Activated naive CD4-positive, alpha-beta T cell (primary cell): Measurements from ENCODE around the gene LDLRAD3.

Experiments
- DNase-seq, 4 experiments: peaks; one replicate each; lab custom pipeline; 2025; lab: John Stamatoyannopoulos, UW

LDLRAD3 gene

GRCh38 chr11:35927682-35928081, 16.2 kb upstream of the LDLRAD3 start:
- no peak for DNase-seq

- DNase-seq, result no peak
Measured at GRCh38 chr11:35928688-35929395, 15.0 kb upstream of the LDLRAD3 start.

GRCh38 chr11:35930466-35930865, 13.4 kb upstream of the LDLRAD3 start:
- DNase-seq, result no peak

- no peak for DNase-seq
Measured at GRCh38 chr11:35932121-35932520, 11.7 kb upstream of the LDLRAD3 start.

DNA sequence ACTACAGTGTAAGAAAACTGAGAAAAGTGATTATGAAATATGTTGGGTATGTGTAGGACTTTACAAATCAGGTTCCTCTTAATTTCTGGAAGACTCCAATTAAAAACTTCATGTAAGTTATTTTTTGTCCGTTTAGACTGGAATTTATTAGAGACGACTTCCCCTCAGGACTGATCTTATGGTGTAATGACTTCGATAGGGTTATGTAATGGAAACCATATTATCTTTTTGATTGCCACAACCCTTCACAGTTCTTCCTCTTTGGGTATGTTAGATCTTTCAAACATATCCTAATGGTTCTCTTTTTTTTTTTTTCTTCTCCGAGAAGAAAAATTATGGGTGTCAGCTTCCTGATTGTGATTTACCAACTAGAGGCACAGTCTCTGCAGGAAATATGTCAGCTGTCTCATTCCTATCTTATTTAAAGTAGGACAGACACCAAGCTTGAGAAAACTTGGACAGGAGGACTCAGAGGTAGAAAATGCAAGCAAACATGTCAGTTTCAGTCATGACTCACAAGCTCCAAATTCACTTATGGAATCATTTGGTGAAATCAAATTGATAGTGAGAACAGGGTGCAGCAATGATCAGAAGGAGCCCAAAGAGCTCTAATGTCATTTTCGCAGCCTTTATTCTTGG, 11.1 kb upstream of the LDLRAD3 start:
- DNase-seq, result no peak

GRCh38 chr11:35933320-35933871, 10.5 kb upstream of the LDLRAD3 start:
- DNase-seq, result no peak

DNA sequence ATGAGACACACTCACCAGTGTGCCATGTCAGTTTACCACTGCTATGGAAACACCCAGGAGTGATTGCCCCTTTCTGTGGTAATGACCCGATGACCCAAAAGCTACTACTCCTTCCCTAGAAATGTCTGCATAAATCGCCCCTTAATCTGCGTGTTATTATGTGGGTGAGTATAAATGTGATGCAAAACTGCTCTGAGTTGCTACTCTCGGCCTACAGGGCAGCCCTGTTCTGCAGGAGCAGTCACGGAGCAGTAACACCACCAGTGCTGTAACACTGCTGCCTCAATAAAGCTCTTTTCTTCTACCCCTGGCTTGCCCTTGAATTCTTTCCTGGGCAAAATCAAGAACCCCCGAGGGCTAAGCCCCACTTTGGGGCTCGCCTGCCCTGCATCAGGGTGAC, 9.6 kb upstream of the LDLRAD3 start:
- no peak for DNase-seq

GRCh38 chr11:35934981-35935380, 8.9 kb upstream of the LDLRAD3 start:
- DNase-seq, result no peak

GRCh38 chr11:35935390-35935789, 8.5 kb upstream of the LDLRAD3 start:
- DNase-seq, result no peak

DNA sequence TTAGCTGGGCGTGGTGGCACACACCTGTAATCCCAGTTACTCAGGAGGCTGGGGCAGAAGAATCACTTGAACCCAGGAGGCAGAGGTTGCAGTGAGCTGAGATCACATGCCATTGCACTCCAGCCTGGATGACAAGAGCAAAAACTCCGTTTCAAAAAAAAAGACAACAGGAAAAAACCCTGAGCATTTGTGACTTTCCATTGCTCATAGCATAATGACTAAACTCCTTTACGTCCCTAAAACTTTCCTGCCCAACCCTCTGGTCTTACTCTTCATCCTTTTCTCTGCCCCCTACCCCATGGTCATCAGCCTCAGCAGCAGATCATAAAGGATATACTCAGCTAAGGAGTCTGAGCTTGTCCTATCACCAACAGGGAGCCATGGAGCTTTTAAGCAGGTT, 6.8 kb upstream of the LDLRAD3 start:
- DNase-seq, result no peak

- no peak for DNase-seq
Measured at GRCh38 chr11:35937700-35938099, 6.2 kb upstream of the LDLRAD3 start.

- DNase-seq, result no peak
Measured at GRCh38 chr11:35938231-35938630, 5.6 kb upstream of the LDLRAD3 start.

GRCh38 chr11:35943309-35943708, 553 bp upstream of the LDLRAD3 start:
- no peak for DNase-seq

DNA sequence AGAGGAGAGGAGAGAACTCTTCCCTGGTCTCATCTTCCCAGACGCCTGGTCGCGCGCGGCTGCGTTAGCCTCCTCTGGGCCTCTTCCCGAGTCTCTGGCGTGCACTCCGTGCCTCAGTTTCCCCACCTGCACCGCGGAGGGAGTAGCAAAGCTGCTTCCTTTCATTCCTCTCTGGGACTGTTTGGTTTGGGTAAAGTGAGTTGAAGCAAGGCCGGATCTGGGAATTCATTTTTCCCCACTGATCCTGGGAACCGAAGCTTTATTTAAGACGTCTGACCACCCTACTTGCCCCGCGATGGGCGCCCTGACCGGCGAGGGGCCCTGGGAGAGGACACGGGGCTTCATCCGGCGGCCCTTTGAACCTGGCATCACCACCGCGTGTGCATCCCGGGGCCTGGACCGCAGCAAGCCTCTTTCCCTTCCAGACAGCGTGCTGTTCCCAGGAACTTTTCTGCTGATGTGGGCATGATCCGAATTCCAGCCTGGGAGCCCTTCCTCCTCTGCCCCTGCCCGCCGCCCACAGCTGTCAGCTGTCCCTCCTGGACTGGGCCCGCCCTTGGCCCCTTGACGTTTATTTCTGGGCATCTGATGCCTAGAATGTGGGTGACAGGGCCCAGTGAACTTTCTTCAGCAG, 758 bp downstream of the LDLRAD3 start:
- DNase-seq, result no peak

DNA sequence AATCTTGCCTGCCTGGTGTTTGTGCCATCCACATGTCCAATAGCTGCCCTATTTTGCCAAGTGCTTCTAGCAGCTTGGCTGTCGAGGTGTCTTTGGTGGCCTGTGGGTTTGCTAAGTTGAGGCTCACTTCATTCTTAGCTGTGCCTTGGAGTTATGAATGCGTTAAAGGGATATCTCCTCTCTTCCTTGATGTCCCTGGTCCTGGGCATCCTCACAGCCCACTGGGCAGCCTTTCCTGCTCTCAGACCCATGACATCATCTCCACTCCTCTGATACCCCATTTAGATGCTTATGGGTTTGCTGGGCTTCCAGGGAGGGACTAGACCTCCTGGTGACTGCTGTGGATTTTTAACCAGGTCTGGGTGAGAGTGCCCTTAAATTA, 1.3 kb downstream of the LDLRAD3 start:
- DNase-seq, result no peak

DNA sequence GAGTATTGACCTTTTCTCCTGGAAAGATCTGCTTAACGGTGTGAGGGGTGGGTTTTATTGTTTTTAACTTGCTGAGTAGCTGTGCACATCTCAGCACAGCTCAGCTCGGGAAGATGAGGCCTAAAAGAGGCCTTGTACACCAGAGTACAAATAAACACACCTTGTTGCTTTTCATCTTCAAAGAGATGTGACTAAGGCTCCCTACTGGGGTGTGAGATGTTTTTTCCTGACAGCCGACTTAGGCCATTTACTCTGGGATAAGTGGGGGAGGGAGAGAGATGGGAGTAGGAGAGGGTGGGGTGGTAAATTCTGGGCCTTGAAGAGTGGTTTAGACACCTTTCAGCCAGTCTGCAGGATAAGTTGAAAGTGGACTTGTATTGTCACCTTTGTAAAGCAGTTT, 2.9 kb downstream of the LDLRAD3 start:
- DNase-seq, result no peak

DNA sequence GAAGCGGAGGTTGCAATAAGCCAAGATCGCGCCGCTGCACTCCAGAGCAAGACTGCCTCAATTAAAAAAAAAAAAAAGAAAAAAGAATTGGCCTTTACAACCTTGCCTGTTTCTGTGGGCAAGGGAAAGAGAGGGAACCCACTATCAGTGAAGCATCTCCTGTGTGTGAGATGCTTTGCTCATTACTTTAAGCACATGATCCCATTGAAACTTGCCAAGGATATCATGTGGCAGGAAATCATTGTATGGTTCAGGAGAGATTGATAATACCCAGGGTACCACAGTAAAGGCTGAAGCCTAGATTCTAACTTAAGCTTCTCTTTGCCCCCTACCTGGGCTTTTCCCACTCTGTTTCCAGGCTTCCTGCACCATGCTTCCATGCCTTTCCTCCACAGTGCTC, 3.6 kb downstream of the LDLRAD3 start:
- DNase-seq, result no peak

GRCh38 chr11:35949242-35949641, 5.4 kb downstream of the LDLRAD3 start:
- no peak for DNase-seq

DNA sequence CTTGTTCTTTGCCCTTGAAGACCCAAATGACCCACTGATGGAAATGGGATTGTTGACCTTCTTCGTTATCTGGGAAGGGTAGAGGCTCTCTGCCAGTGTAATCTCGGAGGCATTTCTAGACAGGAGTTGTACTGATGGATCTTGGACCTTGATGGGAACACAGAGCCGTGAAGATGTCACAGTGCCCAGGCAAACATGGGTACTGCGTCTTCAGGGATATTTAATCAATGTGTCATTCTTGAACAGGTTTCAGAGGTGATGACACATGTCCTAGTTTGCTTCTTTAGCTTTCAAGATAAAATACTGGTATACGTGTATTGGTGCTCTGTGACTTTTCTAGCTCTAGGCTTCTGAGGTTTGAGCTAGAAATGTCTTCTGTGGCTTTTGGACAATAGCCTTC, 6.2 kb downstream of the LDLRAD3 start:
- no peak for DNase-seq

- DNase-seq, result no peak
Measured at GRCh38 chr11:35951680-35952079, 7.8 kb downstream of the LDLRAD3 start.

DNA sequence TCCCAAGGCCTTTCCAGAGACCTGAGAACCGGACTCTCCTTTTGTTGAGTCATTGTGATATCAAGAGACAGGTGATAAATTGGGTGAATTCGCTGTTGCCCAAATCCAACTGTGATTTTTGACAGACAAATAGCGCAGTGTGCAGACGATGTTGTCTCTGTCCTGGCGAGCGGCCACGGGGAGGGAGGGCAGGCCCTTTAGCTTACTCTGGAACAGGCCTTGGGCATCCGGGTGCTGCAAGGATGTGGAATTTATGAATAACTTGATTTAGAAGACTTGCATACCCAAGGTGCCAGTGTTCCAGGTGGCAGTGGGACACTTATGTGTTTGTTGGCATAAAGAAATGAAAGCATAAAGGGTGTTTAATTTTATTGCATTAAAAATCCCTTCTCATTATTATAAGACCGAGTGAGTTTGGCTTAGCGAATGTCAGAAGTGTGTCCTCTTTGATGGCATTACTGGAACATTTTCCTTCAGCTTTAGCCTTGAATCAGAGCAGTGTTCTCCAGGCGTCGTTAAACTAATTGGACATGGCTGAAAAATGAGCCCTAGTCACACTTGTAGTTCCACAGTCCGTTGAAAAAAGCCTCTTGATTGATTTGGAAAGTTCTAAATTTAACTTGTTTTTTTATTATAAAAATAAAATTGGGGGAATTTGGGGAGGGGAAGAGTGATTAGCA, 9.4 kb downstream of the LDLRAD3 start:
- no peak for DNase-seq

- no peak for DNase-seq
Measured at GRCh38 chr11:35954205-35954604, 10.3 kb downstream of the LDLRAD3 start.

GRCh38 chr11:35955636-35956035, 11.8 kb downstream of the LDLRAD3 start:
- DNase-seq, result no peak
